HEK293 (cell line): ENCODE results near the gene BICD2.

ENCODE experiments used
- CTCF ChIA-PET: fragments of 350-600 bp; formaldehyde crosslinking; extraction: SDS; loops from one replicate; lab custom pipeline; 2021; ENCODE audit warnings: antibody characterized with exemption; lab: Yijun Ruan, JAX
- POLR2A ChIA-PET: fragments of 300-600 bp; formaldehyde crosslinking; extraction: SDS; loops from one replicate; lab custom pipeline; 2020; ENCODE audit warnings: antibody characterized with exemption, inconsistent platforms; lab: Yijun Ruan, JAX
- H3K27ac ChIP-seq: fragments of 200-500 bp; sonication (Bioruptor generic); 2 replicates; pipeline ENCODE4 v1.5.1; 2014; ENCODE audit warnings: low read depth, low read length, control low read depth, inconsistent platforms; ENCODE audit errors: extremely low read depth
- H3K36me3 ChIP-seq, 2 experiments: fragments of 200-500 bp in 1 of 2; sonication (Bioruptor generic) in 1 of 2; 1 replicate in 1 of 2; 2 replicates in 1 of 2; pipeline ENCODE4 v1.5.1; 2014 to 2017; ENCODE audit warnings: inconsistent platforms in 2 of 2, low read length in 2 of 2; ENCODE audit not compliant: control insufficient read depth in 2 of 2, insufficient read depth in 1 of 2
- H3K4me1 ChIP-seq: fragments of 200-500 bp; sonication (Bioruptor generic); 2 replicates; pipeline ENCODE4 v1.5.1; 2014; ENCODE audit warnings: mild to moderate bottlenecking, low read length, inconsistent platforms; ENCODE audit not compliant: control insufficient read depth, insufficient read depth
- H3K4me3 ChIP-seq: 2 replicates; pipeline ENCODE4 v1.5.1; 2011; ENCODE audit warnings: low read depth, mild to moderate bottlenecking, control low read depth, low read length, moderate library complexity
- H3K9me3 ChIP-seq: fragments of 200-500 bp; sonication (Bioruptor generic); 2 replicates; pipeline ENCODE4 v1.5.1; 2014; ENCODE audit warnings: low read depth, low read length, inconsistent platforms; ENCODE audit not compliant: control insufficient read depth, insufficient read depth
- ELK4 ChIP-seq: IDR thresholded peaks from 2 replicates; pipeline ENCODE4 v1.6.1; 2011; ENCODE audit warnings: mild to moderate bottlenecking, low read depth, low read length, borderline replicate concordance
- HOXC10 ChIP-seq: sonication (generic); formaldehyde crosslinking; IDR thresholded peaks from 2 replicates; pipeline ENCODE4 v1.8.1; 2023; ENCODE audit warnings: mild to moderate bottlenecking, missing genetic modification reagents
- HOXD13 ChIP-seq: sonication (generic); formaldehyde crosslinking; IDR thresholded peaks from 2 replicates; pipeline ENCODE4 v1.8.0; 2022; ENCODE audit warnings: missing genetic modification reagents, borderline replicate concordance
- KLF1 ChIP-seq: fragments of 450-650 bp; formaldehyde crosslinking; IDR thresholded peaks from 2 replicates; pipeline ENCODE4 v1.5.1; 2016; ENCODE audit warnings: missing biosample characterization, missing genetic modification characterization
- KLF16 ChIP-seq: fragments of 450-650 bp; formaldehyde crosslinking; IDR thresholded peaks from 2 replicates; pipeline ENCODE4 v1.5.1; 2017; ENCODE audit warnings: missing biosample characterization, missing genetic modification characterization
- YY2 ChIP-seq: fragments of 450-650 bp; formaldehyde crosslinking; IDR thresholded peaks from 2 replicates; pipeline ENCODE4 v1.5.1; 2016; ENCODE audit warnings: missing biosample characterization, missing genetic modification characterization
- ZBTB11 ChIP-seq: fragments of 450-650 bp; formaldehyde crosslinking; conservative IDR thresholded peaks from 2 replicates; pipeline ENCODE4 v1.5.1; 2016; ENCODE audit warnings: low read depth, missing biosample characterization, missing genetic modification characterization
- ZBTB17 ChIP-seq: fragments of 450-650 bp; formaldehyde crosslinking; IDR thresholded peaks from 2 replicates; pipeline ENCODE4 v1.5.1; 2016; ENCODE audit warnings: missing biosample characterization, missing genetic modification characterization
- ZNF174 ChIP-seq: fragments of 450-650 bp; formaldehyde crosslinking; IDR thresholded peaks from 2 replicates; pipeline ENCODE4 v1.5.0; 2017; ENCODE audit warnings: missing biosample characterization, mild to moderate bottlenecking, missing genetic modification characterization
- ZNF26 ChIP-seq: fragments of 450-650 bp; formaldehyde crosslinking; IDR thresholded peaks from 2 replicates; pipeline ENCODE4 v1.5.1; 2016; ENCODE audit warnings: missing biosample characterization, missing genetic modification characterization
- ZNF433 ChIP-seq: fragments of 450-650 bp; formaldehyde crosslinking; IDR thresholded peaks from 2 replicates; pipeline ENCODE4 v1.5.1; 2016; ENCODE audit warnings: missing biosample characterization, missing genetic modification characterization, low read depth
- ZNF488 ChIP-seq: fragments of 450-650 bp; formaldehyde crosslinking; IDR thresholded peaks from 2 replicates; pipeline ENCODE4 v1.5.1; 2016; ENCODE audit warnings: missing biosample characterization, missing genetic modification characterization
- ZNF558 ChIP-seq: fragments of 450-650 bp; formaldehyde crosslinking; IDR thresholded peaks from 2 replicates; pipeline ENCODE4 v1.5.1; 2016; ENCODE audit warnings: missing biosample characterization, missing genetic modification characterization
- ZNF629 ChIP-seq: fragments of 450-650 bp; formaldehyde crosslinking; IDR thresholded peaks from 2 replicates; pipeline ENCODE4 v1.5.1; 2017; ENCODE audit warnings: missing biosample characterization, missing genetic modification characterization
- ZNF658 ChIP-seq: fragments of 450-650 bp; formaldehyde crosslinking; IDR thresholded peaks from 2 replicates; pipeline ENCODE4; 2016; ENCODE audit warnings: missing biosample characterization, missing genetic modification characterization
- ZNF660 ChIP-seq: fragments of 450-650 bp; IDR thresholded peaks from 2 replicates; pipeline ENCODE4 v1.5.1; 2018; ENCODE audit warnings: missing biosample characterization, mild to moderate bottlenecking, missing genetic modification characterization
- ZNF664 ChIP-seq: fragments of 450-650 bp; formaldehyde crosslinking; IDR thresholded peaks from 2 replicates; pipeline ENCODE4 v1.5.1; 2016; ENCODE audit warnings: missing biosample characterization, missing genetic modification characterization

Gene BICD2

GRCh38 chr9:92763721-92764380 lies 782 bp downstream of the BICD2 start (continued):
- no peak for TF ChIP-seq ZNF488 (tag by site-specific recombination)

- H3K9me3 ChIP-seq = no peaks in the 10 kb centered on the region
- ChIA-PET CTCF (interaction anchor here (0.6 to 0.9 kb wide), 2 partner anchors 47 to 67 kb away, joined by 3 read pairs; no protein-coding TSS in a partner anchor), POLR2A (interaction anchor here (1.2 to 2.8 kb wide), 3 partner anchors 15 to 93 kb away, joined by 3 to 15 read pairs (median 3); partner anchors contain the start of gene IPPK)
- no peaks in the 10 kb centered on the region for H3K36me3 ChIP-seq
- H3K4me1 ChIP-seq = no peaks in the 10 kb centered on the region; the same call in 1 of the 2 replicates
- H3K4me3 ChIP-seq = peak overlapping the region; percentile 97
- H3K27ac ChIP-seq = no peak overlapping the region
- no peak for TF ChIP-seq ZNF433 (tag by site-specific recombination)
- no peak for TF ChIP-seq ELK4
- TF ChIP-seq HOXC10 = 0 out of 2 replicates have a peak, but pooled peaks have one; percentile 36
Observed at GRCh38 chr9:92762781-92763708, 1.6 kb downstream of the BICD2 start.

- Histone ChIP-seq H3K4me3 (no peak overlapping the region), H3K36me3 (no peaks in the 10 kb centered on the region), H3K9me3 (no peaks in the 10 kb centered on the region), H3K27ac (no peak overlapping the region), H3K4me1 (no peaks in the 10 kb centered on the region; the same call in 1 of the 2 replicates)
- POLR2A ChIA-PET = no interaction called here
- CTCF ChIA-PET = no interaction called here
- TF ChIP-seq ZNF174 (tag by site-specific recombination) (no peak), KLF16 (tag by site-specific recombination) (no peak), ZBTB11 (no peak), ZNF658 (tag by site-specific recombination) (no peak), ZBTB17 (tag by site-specific recombination) (no peak)
Observed at GRCh38 chr9:92762196-92762595, 2.4 kb downstream of the BICD2 start.

GRCh38 chr9:92761686-92762085 lies 2.9 kb downstream of the BICD2 start:
- Histone ChIP-seq H3K4me1 (no peaks in the 10 kb centered on the region; the same call in 1 of the 2 replicates), H3K36me3 (no peaks in the 10 kb centered on the region), H3K27ac (no peak overlapping the region), H3K4me3 (no peak overlapping the region), H3K9me3 (no peaks in the 10 kb centered on the region)
- TF ChIP-seq HOXD13 (CRISPR knock-in tag) (no peak), ZNF26 (tag by site-specific recombination) (no peak), ZNF488 (tag by site-specific recombination) (no peak), ZNF629 (no peak), YY2 (tag by site-specific recombination) (no peak), ZNF660 (tag by site-specific recombination) (no peak), ZNF664 (tag by site-specific recombination) (no peak), KLF1 (tag by site-specific recombination) (no peak), ZNF558 (tag by site-specific recombination) (no peak)
- POLR2A ChIA-PET = no interaction called here
- CTCF ChIA-PET = no interaction called here
